ENCODE data around the gene RBM25.

GRCh38 chr14:73172500-73172899 lies 114.2 kb downstream of the RBM25 start:
- no peak for TF ChIP-seq CTCF (IDR thresholded peaks at IDR 0.05)
- TF ChIP-seq POLR2A (IDR thresholded peaks at IDR 0.05), result no peak
